Measurements from ENCODE around the gene EGLN1.
"Not testable (repeated sequence)": the region's sequence is repeated elsewhere in the genome, so short reads cannot be mapped to it uniquely, and the experiment has no call there.

The EGLN1 gene

GRCh38 chr1:231446138-231446537 lies 24.1 kb upstream of the EGLN1 start:
- DNase-seq (ENCODE audit: extremely low read depth, low read depth), result no peak
- TF ChIP-seq CTCF (IDR thresholded peaks at IDR 0.05; ENCODE audit: low read depth, low read length), result no peak

DNA sequence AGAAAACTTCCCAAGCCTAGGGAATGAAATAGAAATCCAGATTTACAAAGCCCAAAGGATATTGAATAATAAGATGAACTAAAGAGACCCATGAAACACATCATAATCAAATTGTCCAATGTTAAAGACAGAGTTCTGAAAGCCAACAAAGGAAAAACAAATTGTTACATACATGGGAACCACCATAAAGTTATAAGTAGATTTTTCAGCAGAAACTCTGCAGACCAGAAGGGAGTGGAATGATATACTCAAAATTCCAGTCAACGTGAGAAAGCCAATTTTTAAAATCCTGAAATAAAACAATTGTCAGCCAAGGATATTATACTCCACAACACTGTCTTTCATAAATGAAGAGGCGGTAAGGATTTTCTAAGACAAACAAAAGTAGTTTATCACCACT lies 22.0 kb upstream of the EGLN1 start:
- TF ChIP-seq CTCF (IDR thresholded peaks at IDR 0.05; ENCODE audit: low read depth, low read length), result no peak

DNA sequence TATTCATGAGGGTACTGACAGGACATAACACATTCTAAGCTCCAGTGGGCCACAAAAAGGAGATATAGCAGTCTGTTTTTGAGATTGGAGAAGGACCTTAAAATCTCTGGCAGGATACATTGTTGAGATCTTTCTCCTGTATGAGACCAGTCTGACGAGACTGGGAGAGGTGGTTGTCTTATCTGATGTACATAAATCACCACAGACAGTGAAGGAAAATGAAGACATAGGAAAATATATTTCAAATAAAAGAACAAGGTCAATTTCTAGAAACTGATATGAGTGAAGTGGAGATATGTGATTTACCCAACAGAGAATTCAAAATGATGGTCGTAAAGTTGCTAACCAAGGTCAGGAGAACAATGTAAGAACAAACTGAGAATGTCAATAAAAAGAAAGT lies 21.3 kb upstream of the EGLN1 start:
- TF ChIP-seq CTCF (IDR thresholded peaks at IDR 0.05; ENCODE audit: low read depth, low read length), result no peak
- no peak for DNase-seq (ENCODE audit: extremely low read depth, low read depth)

More for the DNA sequence above, 22.0 kb upstream of the EGLN1 start:
- DNase-seq (ENCODE audit: extremely low read depth, low read depth), result no peak

DNA sequence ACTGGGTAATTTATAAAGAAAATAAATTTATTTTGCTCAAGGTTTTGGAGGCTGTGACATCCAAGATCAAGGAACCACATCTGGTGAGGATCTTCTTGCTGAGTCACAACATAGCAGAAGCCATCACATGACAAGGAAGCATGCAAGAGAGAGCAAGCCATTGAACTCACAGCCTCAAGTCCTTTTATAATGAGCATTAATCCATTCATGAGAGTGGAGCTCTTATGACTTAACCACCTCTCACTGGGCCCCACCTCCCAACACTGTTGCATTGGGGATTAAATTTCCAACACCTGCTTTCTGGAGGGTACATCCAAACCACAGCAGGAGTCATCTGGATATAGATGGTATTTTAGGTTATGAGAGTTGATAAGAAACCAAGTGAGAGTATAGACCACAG lies 20.6 kb upstream of the EGLN1 start:
- no peak for DNase-seq (ENCODE audit: extremely low read depth, low read depth)
- TF ChIP-seq CTCF (IDR thresholded peaks at IDR 0.05; ENCODE audit: low read depth, low read length), result no peak

DNA sequence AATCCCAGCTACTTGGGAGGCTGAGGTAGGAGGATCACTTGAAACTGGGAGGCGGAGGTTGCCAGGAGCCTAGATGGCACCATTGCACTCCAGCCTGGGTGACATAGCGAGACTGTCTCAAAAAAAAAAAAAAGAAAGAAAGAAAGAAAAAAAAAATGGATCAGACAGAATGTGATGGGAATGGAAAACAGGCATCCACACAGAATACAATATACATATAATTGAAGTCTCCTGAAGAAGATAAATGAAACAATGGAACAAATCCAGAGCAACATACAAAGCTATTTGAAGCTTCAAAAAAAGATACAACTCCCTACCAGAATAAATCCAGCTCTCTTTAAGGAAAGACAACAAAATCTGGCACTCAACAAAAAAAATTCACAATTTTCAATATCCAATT lies 10.9 kb upstream of the EGLN1 start:
- no peak for TF ChIP-seq CTCF (IDR thresholded peaks at IDR 0.05; ENCODE audit: low read depth, low read length)
- DNase-seq (ENCODE audit: extremely low read depth, low read depth), result no peak

DNA sequence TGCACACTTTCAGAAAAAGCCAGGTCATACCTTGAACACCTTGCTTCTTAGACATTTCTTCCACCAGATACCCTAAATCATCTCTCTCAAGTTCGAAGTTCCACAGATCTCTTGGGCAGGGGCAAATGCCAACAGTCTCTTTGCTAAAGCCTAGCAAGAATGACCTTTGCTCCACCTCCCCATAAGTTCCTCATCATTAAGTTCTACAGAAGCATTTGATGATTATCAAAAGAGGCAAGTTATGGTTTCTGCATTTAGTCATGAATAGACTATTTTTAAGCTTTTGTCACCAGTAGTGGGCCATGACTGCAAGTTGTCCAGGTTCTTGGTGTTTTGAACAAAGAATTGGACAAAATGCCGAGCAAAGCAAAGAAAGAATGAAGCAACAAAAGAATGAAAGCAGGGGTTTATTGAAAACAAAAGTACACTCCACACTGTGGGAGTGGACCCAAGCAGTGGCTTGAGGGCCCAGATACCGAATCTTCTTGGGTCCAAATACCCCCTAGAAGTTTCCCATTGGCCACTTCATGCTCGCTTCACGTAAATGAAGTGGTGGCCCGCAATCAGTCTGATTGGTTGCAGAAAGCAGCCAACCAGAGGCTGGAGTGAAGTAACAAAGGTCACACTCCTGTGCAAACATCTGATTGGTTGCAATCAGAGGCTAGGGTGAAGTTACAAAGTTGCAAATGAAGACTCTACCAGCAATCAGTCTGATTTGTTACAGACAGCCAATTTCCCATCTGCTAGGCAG lies 9.8 kb upstream of the EGLN1 start:
- no peak for DNase-seq (ENCODE audit: extremely low read depth, low read depth)
- no peak for TF ChIP-seq CTCF (IDR thresholded peaks at IDR 0.05; ENCODE audit: low read depth, low read length)

DNA sequence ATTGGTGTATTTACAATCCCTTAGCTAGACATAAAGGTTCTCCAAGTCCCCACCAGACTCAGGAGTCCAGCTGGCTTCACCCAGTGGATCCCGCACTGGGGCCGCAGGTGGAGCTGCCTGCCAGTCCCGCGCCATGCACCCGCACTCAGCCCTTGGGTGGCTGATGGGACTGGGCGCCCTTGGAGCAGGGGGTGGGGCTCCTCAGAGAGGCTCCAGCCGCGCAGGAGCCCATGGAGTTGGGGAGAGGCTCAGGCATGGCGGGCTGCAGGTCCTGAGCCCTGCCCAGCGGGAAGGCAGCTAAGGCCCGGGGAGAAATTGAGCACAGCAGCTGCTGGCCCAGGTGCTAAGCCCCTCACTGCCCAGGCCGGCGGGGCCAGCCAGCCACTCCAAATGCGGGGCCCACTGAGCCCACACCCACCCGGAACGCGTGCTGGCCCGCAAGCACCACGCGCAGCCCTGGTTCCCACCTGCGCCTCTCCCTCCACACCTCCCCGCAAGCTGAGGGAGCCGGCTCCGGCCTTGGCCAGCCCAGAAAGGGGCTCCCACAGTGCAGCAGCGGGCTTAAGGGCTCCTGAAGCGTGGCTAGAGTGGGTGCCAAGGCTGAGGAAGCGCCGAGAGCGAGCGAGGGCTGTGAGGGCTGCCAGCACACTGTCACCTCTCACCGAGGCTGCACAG lies 8.7 kb upstream of the EGLN1 start:
- not testable (repeated sequence) for DNase-seq (ENCODE audit: extremely low read depth, low read depth)

All from AG09319 (cell line).